ENCODE data around the gene ULK4. TPM values are rescaled to one million over a fixed set of nuclear protein-coding genes. Genes with fewer than 3 reads are reported as not detected.

ULK4 gene
- total RNA-seq, 2 donors from 2014 or later, result 11.1 to 17.9 TPM

GRCh38 chr3:41726891-41727290, 235.0 kb downstream of the ULK4 start:
- Histone ChIP-seq H3K36me3 (ENCODE audit: control insufficient read depth, insufficient read depth, low read length) (no peaks in the 10 kb centered on the region), H3K4me1 (ENCODE audit: control insufficient read depth, insufficient read depth, low read length) (no peaks in the 10 kb centered on the region), H3K27ac (ENCODE audit: low read depth, low read length) (no peak overlapping the region), H3K27me3 (ENCODE audit: control insufficient read depth, insufficient read depth, low read length, poor library complexity, severe bottlenecking) (no peaks in the 10 kb centered on the region), H3K9ac (ENCODE audit: extremely low read depth, low read length, poor library complexity, severe bottlenecking) (no peak overlapping the region), H3K9me3 (ENCODE audit: control insufficient read depth, low read length) (no peaks in the 10 kb centered on the region), H3K4me3 (ENCODE audit: low read length) (no peak overlapping the region)
- Mint-ChIP-seq H3K27me3 (ENCODE audit: insufficient read depth) (no peaks in the 10 kb centered on the region), H3K4me1 (no peaks in the 10 kb centered on the region), H3K4me3 (no peak overlapping the region), H3K9me3 (no peaks in the 10 kb centered on the region), H3K36me3 (ENCODE audit: low read depth) (peaks cover 2% of the 10 kb centered on the region), H3K27ac (no peak overlapping the region)
- no peak for DNase-seq
- 90 to 97% methylated on average over 3 of the region's 3 CpGs for WGBS, 2 experiments (ENCODE audit: insufficient coverage in 1 of 2, insufficient read length in 1 of 2)
- no peak for TF ChIP-seq CTCF (conservative IDR thresholded peaks at IDR 0.05)

- Histone ChIP-seq H3K36me3 (ENCODE audit: control insufficient read depth, insufficient read depth, low read length) (no peaks in the 10 kb centered on the region), H3K9me3 (ENCODE audit: control insufficient read depth, low read length) (no peaks in the 10 kb centered on the region), H3K27me3 (ENCODE audit: control insufficient read depth, insufficient read depth, low read length, poor library complexity, severe bottlenecking) (no peaks in the 10 kb centered on the region), H3K9ac (ENCODE audit: extremely low read depth, low read length, poor library complexity, severe bottlenecking) (no peak overlapping the region), H3K4me1 (ENCODE audit: control insufficient read depth, insufficient read depth, low read length) (no peaks in the 10 kb centered on the region), H3K27ac (ENCODE audit: low read depth, low read length) (no peak overlapping the region), H3K4me3 (ENCODE audit: low read length) (no peak overlapping the region)
- 92 to 94% methylated on average over 4 to 6 of the region's 6 CpGs for WGBS, 2 experiments (ENCODE audit: insufficient coverage in 1 of 2, insufficient read length in 1 of 2)
- Mint-ChIP-seq H3K36me3 (ENCODE audit: low read depth) (no peaks in the 10 kb centered on the region), H3K27ac (no peak overlapping the region), H3K4me3 (no peak overlapping the region), H3K4me1 (no peaks in the 10 kb centered on the region), H3K27me3 (ENCODE audit: insufficient read depth) (no peaks in the 10 kb centered on the region), H3K9me3 (no peaks in the 10 kb centered on the region)
- TF ChIP-seq CTCF (conservative IDR thresholded peaks at IDR 0.05), result no peak
- DNase-seq, result no peak
Observed at GRCh38 chr3:41717641-41718040, 244.3 kb downstream of the ULK4 start.

GRCh38 chr3:41716471-41716870, 245.4 kb downstream of the ULK4 start:
- 81 to 88% methylated on average over 1 of the region's 1 CpG for WGBS, 2 experiments (ENCODE audit: insufficient coverage in 1 of 2, insufficient read length in 1 of 2)

More at GRCh38 chr3:41716471-41716870, 245.4 kb downstream of the ULK4 start:
- no peaks in the 10 kb centered on the region for H3K4me1 ChIP-seq (ENCODE audit: control insufficient read depth, insufficient read depth, low read length)
- no peaks in the 10 kb centered on the region for H3K9me3 ChIP-seq (ENCODE audit: control insufficient read depth, low read length)
- no peaks in the 10 kb centered on the region for H3K4me1 Mint-ChIP-seq
- H3K4me3 Mint-ChIP-seq, result no peak overlapping the region
- no peaks in the 10 kb centered on the region for H3K27me3 Mint-ChIP-seq (ENCODE audit: insufficient read depth)
- no peaks in the 10 kb centered on the region for H3K36me3 ChIP-seq (ENCODE audit: control insufficient read depth, insufficient read depth, low read length)
- H3K9ac ChIP-seq (ENCODE audit: extremely low read depth, low read length, poor library complexity, severe bottlenecking), result no peak overlapping the region
- no peak for DNase-seq
- TF ChIP-seq CTCF (conservative IDR thresholded peaks at IDR 0.05), result no peak
- no peak overlapping the region for H3K27ac ChIP-seq (ENCODE audit: low read depth, low read length)
- no peaks in the 10 kb centered on the region for H3K9me3 Mint-ChIP-seq
- no peak overlapping the region for H3K4me3 ChIP-seq (ENCODE audit: low read length)
- H3K36me3 Mint-ChIP-seq (ENCODE audit: low read depth), result no peaks in the 10 kb centered on the region
- H3K27ac Mint-ChIP-seq, result no peak overlapping the region
- no peaks in the 10 kb centered on the region for H3K27me3 ChIP-seq (ENCODE audit: control insufficient read depth, insufficient read depth, low read length, poor library complexity, severe bottlenecking)

Measured in endodermal cell (in vitro differentiated cells).